Panc1 (cell line): ENCODE results near the gene TNFAIP8L3. TPM values are rescaled to one million over a fixed set of nuclear protein-coding genes. Genes with fewer than 3 reads are reported as not detected.

Experiments
- ATAC-seq: fragments of 200-7000 bp; cut with Tn5 transposase; 2 replicates; pipeline ENCODE4 v1.9.1; 2020; ENCODE audit warnings: mild to moderate bottlenecking, moderate library complexity
- BruUV-seq: library from RNA; stranded (reverse); fragments of 400-500 nt; replicated peaks from 2 replicates; lab custom pipeline; 2021; lab: Mats Ljungman, UMichigan
- CTCF ChIA-PET: fragments of 300-600 bp; sonication (Branson Sonifier 250); formaldehyde crosslinking; loops from one replicate; lab custom pipeline; 2022; ENCODE audit warnings: antibody characterized with exemption; lab: Charles Lee
- POLR2A ChIA-PET: fragments of 300-600 bp; sonication (Branson Sonifier 250); formaldehyde crosslinking; loops from one replicate; lab custom pipeline; 2022; ENCODE audit warnings: antibody characterized with exemption; lab: Charles Lee
- DNase-seq: peaks from one replicate; pipeline ENCODE4 v3.0.0-alpha.2; 2010; ENCODE audit warnings: low read depth, low spot score
- H3K27ac ChIP-seq: 2 replicates; pipeline ENCODE4 v1.5.1; 2011; ENCODE audit warnings: mild to moderate bottlenecking, low read length, inconsistent platforms
- H3K27me3 ChIP-seq: fragments of 200-500 bp; sonication (Bioruptor generic); 2 replicates; pipeline ENCODE4 v1.6.0; 2014; ENCODE audit warnings: low read length, inconsistent platforms; ENCODE audit not compliant: control insufficient read depth, insufficient read depth
- H3K36me3 ChIP-seq: fragments of 200-500 bp; sonication (Bioruptor generic); 2 replicates; pipeline ENCODE4 v1.5.1; 2014; ENCODE audit warnings: inconsistent platforms, mild to moderate bottlenecking, low read length, moderate library complexity; ENCODE audit not compliant: control insufficient read depth, insufficient read depth
- H3K4me1 ChIP-seq: 2 replicates; pipeline ENCODE4 v1.5.1; 2011; ENCODE audit warnings: inconsistent platforms, mild to moderate bottlenecking, low read length, moderate library complexity; ENCODE audit not compliant: control insufficient read depth, insufficient read depth
- H3K4me3 ChIP-seq, 2 experiments: 2 replicates each; pipeline ENCODE4 v1.5.1; 2011 to 2012; ENCODE audit warnings: low read depth in 2 of 2, low read length in 2 of 2, mild to moderate bottlenecking in 2 of 2, inconsistent platforms in 1 of 2, moderate library complexity in 1 of 2
- H3K9me3 ChIP-seq: fragments of 200-500 bp; sonication (Bioruptor generic); 2 replicates; pipeline ENCODE4 v1.5.1; 2014; ENCODE audit warnings: low read depth, mild to moderate bottlenecking, inconsistent platforms, low read length, moderate library complexity; ENCODE audit not compliant: control insufficient read depth, insufficient read depth
- CTCF ChIP-seq: fragments of 450-650 bp; IDR thresholded peaks from 2 replicates; pipeline ENCODE4 v1.5.1; 2017; ENCODE audit warnings: mild to moderate bottlenecking
- POLR2AphosphoS5 ChIP-seq: IDR thresholded peaks from 2 replicates; pipeline ENCODE4 v1.6.1; 2012; ENCODE audit warnings: mild to moderate bottlenecking, low read depth, low read length, moderate library complexity
- SIN3A ChIP-seq: IDR thresholded peaks from 2 replicates; pipeline ENCODE4 v1.6.1; 2012; ENCODE audit warnings: low read depth, mild to moderate bottlenecking, low read length, moderate library complexity, borderline replicate concordance; ENCODE audit not compliant: insufficient read depth
- TCF7L2 ChIP-seq: IDR thresholded peaks from 2 replicates; pipeline ENCODE4 v1.6.1; 2011; ENCODE audit warnings: mild to moderate bottlenecking, low read depth, low read length, inconsistent platforms
- in situ Hi-C: cut with HindIII; loops from 2 replicates; pipeline ENCODE4 v1.10.0; 2016; ENCODE audit warnings: low sequenced_read_pairs, low pct_unique_long_range_greater_than_20kb
- intact Hi-C: fragments of 100-400 bp; cut with micrococcal nuclease; formaldehyde crosslinking; loops from one replicate; pipeline ENCODE4 v1.10.0; 2022; ENCODE audit not compliant: unreplicated experiment
- total RNA-seq: library from RNA; stranded (reverse); gene quantifications from one replicate; pipeline ENCODE4 v1.2.1, GENCODE V29; 2021; ENCODE audit not compliant: unreplicated experiment
- TF ChIP-seq, protein P1 (sequence below), 2 experiments: IDR thresholded peaks; 2 replicates each; pipeline ENCODE4 v1.6.1; 2011 to 2012; ENCODE audit warnings: low read depth in 2 of 2, control low read depth in 1 of 2, low read length in 1 of 2, mild to moderate bottlenecking in 1 of 2, moderate library complexity in 1 of 2; ENCODE audit not compliant: insufficient read depth in 1 of 2

Gene TNFAIP8L3
- total RNA-seq, 1 experiment from 2014 or later, result 1.0 TPM

- in situ Hi-C loops (no loop called here), intact Hi-C loops (no loop called here)
- no peak for DNase-seq
- TF ChIP-seq, protein P1, sequence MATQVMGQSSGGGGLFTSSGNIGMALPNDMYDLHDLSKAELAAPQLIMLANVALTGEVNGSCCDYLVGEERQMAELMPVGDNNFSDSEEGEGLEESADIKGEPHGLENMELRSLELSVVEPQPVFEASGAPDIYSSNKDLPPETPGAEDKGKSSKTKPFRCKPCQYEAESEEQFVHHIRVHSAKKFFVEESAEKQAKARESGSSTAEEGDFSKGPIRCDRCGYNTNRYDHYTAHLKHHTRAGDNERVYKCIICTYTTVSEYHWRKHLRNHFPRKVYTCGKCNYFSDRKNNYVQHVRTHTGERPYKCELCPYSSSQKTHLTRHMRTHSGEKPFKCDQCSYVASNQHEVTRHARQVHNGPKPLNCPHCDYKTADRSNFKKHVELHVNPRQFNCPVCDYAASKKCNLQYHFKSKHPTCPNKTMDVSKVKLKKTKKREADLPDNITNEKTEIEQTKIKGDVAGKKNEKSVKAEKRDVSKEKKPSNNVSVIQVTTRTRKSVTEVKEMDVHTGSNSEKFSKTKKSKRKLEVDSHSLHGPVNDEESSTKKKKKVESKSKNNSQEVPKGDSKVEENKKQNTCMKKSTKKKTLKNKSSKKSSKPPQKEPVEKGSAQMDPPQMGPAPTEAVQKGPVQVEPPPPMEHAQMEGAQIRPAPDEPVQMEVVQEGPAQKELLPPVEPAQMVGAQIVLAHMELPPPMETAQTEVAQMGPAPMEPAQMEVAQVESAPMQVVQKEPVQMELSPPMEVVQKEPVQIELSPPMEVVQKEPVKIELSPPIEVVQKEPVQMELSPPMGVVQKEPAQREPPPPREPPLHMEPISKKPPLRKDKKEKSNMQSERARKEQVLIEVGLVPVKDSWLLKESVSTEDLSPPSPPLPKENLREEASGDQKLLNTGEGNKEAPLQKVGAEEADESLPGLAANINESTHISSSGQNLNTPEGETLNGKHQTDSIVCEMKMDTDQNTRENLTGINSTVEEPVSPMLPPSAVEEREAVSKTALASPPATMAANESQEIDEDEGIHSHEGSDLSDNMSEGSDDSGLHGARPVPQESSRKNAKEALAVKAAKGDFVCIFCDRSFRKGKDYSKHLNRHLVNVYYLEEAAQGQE (IDR thresholded peaks at IDR 0.05; ENCODE audit: insufficient read depth in 1 of 2, low read depth in 2 of 2, low read length in 1 of 2), result no peak
- TF ChIP-seq TCF7L2 (no peak), CTCF (no peak), POLR2AphosphoS5 (no peak), SIN3A (no peak)
- Histone ChIP-seq H3K4me1 (no peaks in the 10 kb centered on the region), H3K9me3 (no peaks in the 10 kb centered on the region), H3K27ac (no peak overlapping the region), H3K36me3 (no peaks in the 10 kb centered on the region), H3K4me3 (no peak overlapping the region), H3K27me3 (no peaks in the 10 kb centered on the region)
- POLR2A ChIA-PET, result no interaction called here
- CTCF ChIA-PET, result interaction anchor here (0.5 kb wide), 1 partner anchor 179 kb away, joined by 11 read pairs; no protein-coding TSS in a partner anchor
- no peak for ATAC-seq
- BruUV-seq, result no TSS peak
Observed at GRCh38 chr15:51067510-51067909, 27.2 kb downstream of the TNFAIP8L3 start.

DNA sequence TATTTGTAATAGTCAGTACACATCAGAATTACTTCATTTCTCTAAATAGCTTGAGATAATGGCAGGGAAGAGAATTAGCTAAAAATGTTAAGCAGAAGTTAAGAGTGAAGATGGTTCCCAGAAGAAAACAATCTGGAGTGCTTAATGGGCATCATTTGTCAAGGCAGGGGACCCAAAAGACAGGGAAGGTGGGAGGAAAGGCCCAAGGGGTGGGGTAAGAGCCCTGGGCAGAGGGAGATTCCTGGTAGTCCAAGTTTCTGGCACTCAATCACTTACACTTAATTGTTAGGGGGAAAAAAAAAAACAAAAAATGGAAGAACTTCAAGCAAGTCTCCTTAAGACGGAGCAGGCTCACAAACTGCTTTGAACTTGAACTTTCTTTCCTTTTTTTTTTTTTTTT, 28.9 kb downstream of the TNFAIP8L3 start:
- in situ Hi-C loops (no loop called here), intact Hi-C loops (no loop called here)
- Histone ChIP-seq H3K36me3 (no peaks in the 10 kb centered on the region), H3K27ac (no peak overlapping the region), H3K4me3 (no peak overlapping the region), H3K9me3 (no peaks in the 10 kb centered on the region), H3K27me3 (no peaks in the 10 kb centered on the region), H3K4me1 (no peaks in the 10 kb centered on the region)
- ATAC-seq (no peak), DNase-seq (no peak)
- no TSS peak for BruUV-seq
- ChIA-PET POLR2A (interaction anchor here (1.1 kb wide), 1 partner anchor 15 kb away, joined by 3 read pairs; no protein-coding TSS in a partner anchor), CTCF (interaction anchor here (0.6 kb wide), 1 partner anchor 18 kb away, joined by 3 read pairs; no protein-coding TSS in a partner anchor)
- TF ChIP-seq SIN3A (no peak), CTCF (no peak), POLR2AphosphoS5 (no peak), TCF7L2 (no peak)
- TF ChIP-seq, protein P1 (IDR thresholded peaks at IDR 0.05; ENCODE audit: insufficient read depth in 1 of 2, low read depth in 2 of 2, low read length in 1 of 2), result no peak
